ENCODE measurements around the gene ATP13A2.
A peak's percentile ranks its signal among the peaks of the same experiment; 100 is the strongest.

The ATP13A2 gene, protein sequence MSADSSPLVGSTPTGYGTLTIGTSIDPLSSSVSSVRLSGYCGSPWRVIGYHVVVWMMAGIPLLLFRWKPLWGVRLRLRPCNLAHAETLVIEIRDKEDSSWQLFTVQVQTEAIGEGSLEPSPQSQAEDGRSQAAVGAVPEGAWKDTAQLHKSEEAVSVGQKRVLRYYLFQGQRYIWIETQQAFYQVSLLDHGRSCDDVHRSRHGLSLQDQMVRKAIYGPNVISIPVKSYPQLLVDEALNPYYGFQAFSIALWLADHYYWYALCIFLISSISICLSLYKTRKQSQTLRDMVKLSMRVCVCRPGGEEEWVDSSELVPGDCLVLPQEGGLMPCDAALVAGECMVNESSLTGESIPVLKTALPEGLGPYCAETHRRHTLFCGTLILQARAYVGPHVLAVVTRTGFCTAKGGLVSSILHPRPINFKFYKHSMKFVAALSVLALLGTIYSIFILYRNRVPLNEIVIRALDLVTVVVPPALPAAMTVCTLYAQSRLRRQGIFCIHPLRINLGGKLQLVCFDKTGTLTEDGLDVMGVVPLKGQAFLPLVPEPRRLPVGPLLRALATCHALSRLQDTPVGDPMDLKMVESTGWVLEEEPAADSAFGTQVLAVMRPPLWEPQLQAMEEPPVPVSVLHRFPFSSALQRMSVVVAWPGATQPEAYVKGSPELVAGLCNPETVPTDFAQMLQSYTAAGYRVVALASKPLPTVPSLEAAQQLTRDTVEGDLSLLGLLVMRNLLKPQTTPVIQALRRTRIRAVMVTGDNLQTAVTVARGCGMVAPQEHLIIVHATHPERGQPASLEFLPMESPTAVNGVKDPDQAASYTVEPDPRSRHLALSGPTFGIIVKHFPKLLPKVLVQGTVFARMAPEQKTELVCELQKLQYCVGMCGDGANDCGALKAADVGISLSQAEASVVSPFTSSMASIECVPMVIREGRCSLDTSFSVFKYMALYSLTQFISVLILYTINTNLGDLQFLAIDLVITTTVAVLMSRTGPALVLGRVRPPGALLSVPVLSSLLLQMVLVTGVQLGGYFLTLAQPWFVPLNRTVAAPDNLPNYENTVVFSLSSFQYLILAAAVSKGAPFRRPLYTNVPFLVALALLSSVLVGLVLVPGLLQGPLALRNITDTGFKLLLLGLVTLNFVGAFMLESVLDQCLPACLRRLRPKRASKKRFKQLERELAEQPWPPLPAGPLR

DNA sequence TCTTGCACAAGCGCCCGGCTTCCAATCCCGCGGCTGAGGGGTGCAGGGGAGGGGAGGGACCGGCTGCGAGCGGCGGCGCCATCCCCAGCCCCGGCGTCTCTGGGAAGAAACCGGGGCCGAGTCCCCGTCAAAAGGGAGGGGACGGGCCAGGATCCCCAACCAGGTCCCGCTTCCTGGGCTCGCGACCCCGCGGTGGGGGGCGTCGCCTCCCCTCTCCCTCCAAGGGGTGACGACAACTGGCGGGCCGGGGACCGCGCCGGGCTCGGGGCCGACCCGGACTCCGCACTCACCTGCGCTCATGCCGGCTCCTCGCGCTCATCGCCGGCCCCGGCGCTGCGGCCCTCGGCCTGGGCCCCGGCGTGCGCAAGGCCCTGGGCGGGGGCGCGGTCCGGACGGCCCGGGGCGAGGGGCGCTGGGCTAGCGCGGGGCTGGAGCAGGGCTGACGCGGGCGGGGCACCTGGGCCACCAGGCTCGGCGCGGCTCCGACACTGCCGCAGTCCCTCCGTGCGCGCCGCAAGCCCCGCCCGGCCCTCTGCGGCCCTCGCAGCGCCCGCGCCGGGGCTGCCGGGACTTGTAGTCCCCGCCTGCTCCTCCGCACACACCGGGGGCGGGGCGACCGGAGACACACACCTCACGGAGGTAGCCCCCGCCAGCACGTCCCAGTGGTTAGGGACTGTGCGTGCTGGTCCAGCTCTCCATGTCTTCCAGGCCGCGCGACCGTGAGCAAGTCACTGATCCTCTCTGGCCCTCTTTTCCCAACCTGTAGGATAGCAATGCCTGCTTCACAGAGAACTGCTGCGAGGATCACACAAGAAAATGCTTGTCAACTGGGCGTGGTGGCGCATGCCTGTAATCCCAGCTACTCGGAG is at the start of gene ATP13A2:
Gene ATP13A2, minus strand, starts transcription at position 490 of the 869 bp plus-strand sequence. Its CDS starts 190 bp downstream, at position 300.
- peak within 1 kb of the TSS; percentile 82 for H3K4me2 ChIP-seq (ENCODE audit: low read length)
- TF ChIP-seq, protein P1, sequence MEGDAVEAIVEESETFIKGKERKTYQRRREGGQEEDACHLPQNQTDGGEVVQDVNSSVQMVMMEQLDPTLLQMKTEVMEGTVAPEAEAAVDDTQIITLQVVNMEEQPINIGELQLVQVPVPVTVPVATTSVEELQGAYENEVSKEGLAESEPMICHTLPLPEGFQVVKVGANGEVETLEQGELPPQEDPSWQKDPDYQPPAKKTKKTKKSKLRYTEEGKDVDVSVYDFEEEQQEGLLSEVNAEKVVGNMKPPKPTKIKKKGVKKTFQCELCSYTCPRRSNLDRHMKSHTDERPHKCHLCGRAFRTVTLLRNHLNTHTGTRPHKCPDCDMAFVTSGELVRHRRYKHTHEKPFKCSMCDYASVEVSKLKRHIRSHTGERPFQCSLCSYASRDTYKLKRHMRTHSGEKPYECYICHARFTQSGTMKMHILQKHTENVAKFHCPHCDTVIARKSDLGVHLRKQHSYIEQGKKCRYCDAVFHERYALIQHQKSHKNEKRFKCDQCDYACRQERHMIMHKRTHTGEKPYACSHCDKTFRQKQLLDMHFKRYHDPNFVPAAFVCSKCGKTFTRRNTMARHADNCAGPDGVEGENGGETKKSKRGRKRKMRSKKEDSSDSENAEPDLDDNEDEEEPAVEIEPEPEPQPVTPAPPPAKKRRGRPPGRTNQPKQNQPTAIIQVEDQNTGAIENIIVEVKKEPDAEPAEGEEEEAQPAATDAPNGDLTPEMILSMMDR (IDR thresholded peaks at IDR 0.05): no peak
- H3K27me3 ChIP-seq (ENCODE audit: control insufficient read depth, insufficient read depth, low read length): no peaks in the 10 kb centered on the region
- peaks cover 3% of the 10 kb centered on the region for H3K79me2 ChIP-seq
- no peaks in the 10 kb centered on the region for H3K9me3 ChIP-seq (ENCODE audit: control insufficient read depth, low read length)
- H3K9ac ChIP-seq: no peak within 1 kb of the TSS
- no peaks in the 10 kb centered on the region for H3K36me3 ChIP-seq (ENCODE audit: control insufficient read depth, insufficient read depth, low read length)
- H3K27ac ChIP-seq: no peak within 1 kb of the TSS
- H3K4me1 ChIP-seq: peaks cover 2% of the 10 kb centered on the region
- H2AFZ ChIP-seq: peak within 1 kb of the TSS; percentile 70
- H3K4me3 ChIP-seq (ENCODE audit: low read depth, low read length): peak within 1 kb of the TSS; percentile 63

- no peaks in the 10 kb centered on the region for H3K27me3 ChIP-seq (ENCODE audit: control insufficient read depth, insufficient read depth, low read length)
- no peaks in the 10 kb centered on the region for H3K36me3 ChIP-seq (ENCODE audit: control insufficient read depth, insufficient read depth, low read length)
- no peak overlapping the region for H3K4me3 ChIP-seq (ENCODE audit: low read depth, low read length)
- no peak overlapping the region for H3K4me2 ChIP-seq (ENCODE audit: low read length)
- TF ChIP-seq, protein P1 (IDR thresholded peaks at IDR 0.05): no peak
- no peaks in the 10 kb centered on the region for H3K9me3 ChIP-seq (ENCODE audit: control insufficient read depth, low read length)
- no peak overlapping the region for H3K27ac ChIP-seq
- no peak overlapping the region for H3K9ac ChIP-seq
- no peaks in the 10 kb centered on the region for H3K4me1 ChIP-seq
- no peaks in the 10 kb centered on the region for H3K79me2 ChIP-seq
- no peak overlapping the region for H2AFZ ChIP-seq
Observed at GRCh38 chr1:17061486-17061885, 49.8 kb upstream of the ATP13A2 start.

DNA sequence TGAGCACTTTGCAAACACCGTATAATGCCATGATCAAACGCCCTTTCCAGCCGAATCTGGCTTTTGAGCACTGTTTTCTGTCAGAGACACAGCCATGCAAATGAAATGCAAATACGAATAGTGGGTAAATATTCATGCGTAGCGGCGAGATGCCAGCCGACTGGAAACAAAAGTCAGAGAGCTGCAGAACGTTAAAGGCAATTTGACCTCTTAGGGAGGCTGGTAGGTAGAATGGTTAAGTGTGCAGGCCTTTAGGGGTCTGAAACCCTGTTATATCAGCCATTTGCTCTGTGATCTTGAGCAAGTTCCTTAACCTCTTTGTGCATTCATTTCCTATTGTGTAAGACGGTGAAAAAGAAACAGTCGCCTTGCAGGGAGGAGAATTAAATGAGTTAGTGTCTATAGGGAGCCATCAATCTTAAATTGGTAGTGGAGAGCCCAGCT is 48.6 kb upstream of the ATP13A2 start:
- no peaks in the 10 kb centered on the region for H3K4me1 ChIP-seq

More for the DNA sequence above, 48.6 kb upstream of the ATP13A2 start:
- H3K9me3 ChIP-seq (ENCODE audit: control insufficient read depth, low read length): no peaks in the 10 kb centered on the region
- no peak overlapping the region for H3K27ac ChIP-seq
- no peaks in the 10 kb centered on the region for H3K27me3 ChIP-seq (ENCODE audit: control insufficient read depth, insufficient read depth, low read length)
- TF ChIP-seq, protein P1 (IDR thresholded peaks at IDR 0.05): no peak
- no peak overlapping the region for H3K4me3 ChIP-seq (ENCODE audit: low read depth, low read length)
- H3K9ac ChIP-seq: no peak overlapping the region
- no peak overlapping the region for H3K4me2 ChIP-seq (ENCODE audit: low read length)
- no peaks in the 10 kb centered on the region for H3K79me2 ChIP-seq
- H3K36me3 ChIP-seq (ENCODE audit: control insufficient read depth, insufficient read depth, low read length): no peaks in the 10 kb centered on the region
- H2AFZ ChIP-seq: no peak overlapping the region
